ENCODE measurements around the gene ZBTB46. TPM values are rescaled to one million over a fixed set of nuclear protein-coding genes. Genes with fewer than 3 reads are reported as not detected.

ZBTB46 gene
- total RNA-seq, 1 donor from 2014 or later = 0.53 TPM

- H3K36me3 ChIP-seq (ENCODE audit: control insufficient read depth, insufficient read depth, low read length) = peaks cover 11% of the 10 kb centered on the region
- TF ChIP-seq, protein P1, sequence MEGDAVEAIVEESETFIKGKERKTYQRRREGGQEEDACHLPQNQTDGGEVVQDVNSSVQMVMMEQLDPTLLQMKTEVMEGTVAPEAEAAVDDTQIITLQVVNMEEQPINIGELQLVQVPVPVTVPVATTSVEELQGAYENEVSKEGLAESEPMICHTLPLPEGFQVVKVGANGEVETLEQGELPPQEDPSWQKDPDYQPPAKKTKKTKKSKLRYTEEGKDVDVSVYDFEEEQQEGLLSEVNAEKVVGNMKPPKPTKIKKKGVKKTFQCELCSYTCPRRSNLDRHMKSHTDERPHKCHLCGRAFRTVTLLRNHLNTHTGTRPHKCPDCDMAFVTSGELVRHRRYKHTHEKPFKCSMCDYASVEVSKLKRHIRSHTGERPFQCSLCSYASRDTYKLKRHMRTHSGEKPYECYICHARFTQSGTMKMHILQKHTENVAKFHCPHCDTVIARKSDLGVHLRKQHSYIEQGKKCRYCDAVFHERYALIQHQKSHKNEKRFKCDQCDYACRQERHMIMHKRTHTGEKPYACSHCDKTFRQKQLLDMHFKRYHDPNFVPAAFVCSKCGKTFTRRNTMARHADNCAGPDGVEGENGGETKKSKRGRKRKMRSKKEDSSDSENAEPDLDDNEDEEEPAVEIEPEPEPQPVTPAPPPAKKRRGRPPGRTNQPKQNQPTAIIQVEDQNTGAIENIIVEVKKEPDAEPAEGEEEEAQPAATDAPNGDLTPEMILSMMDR (IDR thresholded peaks at IDR 0.05; ENCODE audit: insufficient read depth, low read length, severe bottlenecking) = peak; percentile 23
- FAIRE-seq (no peak), DNase-seq (ENCODE audit: low read depth) (no peak)
- H3K27me3 ChIP-seq (ENCODE audit: control insufficient read depth, insufficient read depth, low read length) = peaks cover 11% of the 10 kb centered on the region
- H3K4me3 ChIP-seq (ENCODE audit: low read depth, low read length) = no peak overlapping the region
Measured at GRCh38 chr20:63858393-63859165, 27.5 kb upstream of the ZBTB46 start.

- Histone ChIP-seq H3K36me3 (ENCODE audit: control insufficient read depth, insufficient read depth, low read length) (peaks cover 10% of the 10 kb centered on the region), H3K4me3 (ENCODE audit: low read depth, low read length) (no peak overlapping the region), H3K27me3 (ENCODE audit: control insufficient read depth, insufficient read depth, low read length) (peaks cover 11% of the 10 kb centered on the region)
- TF ChIP-seq, protein P1 (IDR thresholded peaks at IDR 0.05; ENCODE audit: insufficient read depth, low read length, severe bottlenecking) = no peak
- FAIRE-seq = no peak
- DNase-seq (ENCODE audit: low read depth) = no peak
Measured at GRCh38 chr20:63857764-63858392, 26.8 kb upstream of the ZBTB46 start.

DNA sequence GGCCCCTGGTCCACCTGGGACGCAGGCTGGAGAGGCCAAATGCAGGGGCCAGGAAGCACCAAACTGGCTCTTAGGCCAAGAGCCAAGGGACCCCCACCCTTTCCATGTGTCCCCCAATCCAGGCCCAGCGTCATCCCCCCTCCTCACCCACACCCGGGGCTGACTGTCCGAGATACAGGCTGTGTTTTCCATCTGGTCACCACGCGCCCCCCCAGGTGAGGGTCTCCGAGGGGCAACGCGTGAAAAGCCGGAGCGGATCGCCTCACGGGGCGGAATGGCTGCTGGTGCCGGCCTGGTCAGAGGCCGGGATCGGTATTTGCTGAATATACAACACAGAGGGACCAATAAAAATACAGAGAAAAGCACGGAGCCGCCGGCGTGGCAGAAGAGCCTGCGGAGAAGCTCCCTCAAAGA, 25.0 kb upstream of the ZBTB46 start:
- DNase-seq (ENCODE audit: low read depth) (no peak), FAIRE-seq (no peak)
- TF ChIP-seq, protein P1 (IDR thresholded peaks at IDR 0.05; ENCODE audit: insufficient read depth, low read length, severe bottlenecking) = no peak
- Histone ChIP-seq H3K36me3 (ENCODE audit: control insufficient read depth, insufficient read depth, low read length) (no peaks in the 10 kb centered on the region), H3K4me3 (ENCODE audit: low read depth, low read length) (no peak overlapping the region), H3K27me3 (ENCODE audit: control insufficient read depth, insufficient read depth, low read length) (peaks cover 11% of the 10 kb centered on the region)

DNA sequence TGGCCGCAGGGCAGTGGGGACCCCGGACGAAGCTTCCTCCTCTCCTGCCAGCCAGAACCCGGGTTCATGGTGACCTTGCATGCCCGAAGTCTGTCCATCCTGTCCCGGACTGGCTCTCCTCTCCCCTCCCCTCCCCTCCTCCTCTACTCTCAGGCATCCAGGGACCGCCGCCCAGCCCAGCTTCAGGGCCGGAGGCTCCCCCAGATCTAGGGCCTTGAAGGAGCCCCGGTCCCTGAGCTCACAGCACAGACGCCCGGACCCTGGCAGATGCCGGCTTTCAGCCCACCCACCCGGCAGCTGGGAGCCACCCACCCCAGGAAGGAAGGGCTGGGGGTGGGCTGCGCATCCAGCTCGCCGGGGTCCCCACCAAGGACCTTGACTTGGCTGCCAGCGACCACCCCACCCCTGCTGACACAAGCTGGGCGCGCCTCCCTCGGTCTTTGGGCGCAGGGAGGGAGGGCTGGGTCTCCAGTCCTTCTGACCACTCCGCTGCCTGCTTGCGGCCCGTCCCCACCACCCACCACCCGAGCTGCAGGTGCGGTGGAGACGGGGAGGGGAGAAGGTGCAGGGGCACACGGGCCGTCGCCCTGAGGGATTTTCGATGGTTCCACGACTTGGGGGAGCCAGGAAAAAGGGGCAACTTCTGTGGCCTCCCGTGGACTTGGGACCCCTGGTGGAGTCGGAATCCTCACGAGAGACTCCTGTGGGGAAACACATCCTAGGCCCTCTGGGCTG, 24.5 kb upstream of the ZBTB46 start:
- DNase-seq (ENCODE audit: low read depth) = no peak
- no peak overlapping the region for H3K4me3 ChIP-seq (ENCODE audit: low read depth, low read length)

GRCh38 chr20:63854766-63855362, 23.8 kb upstream of the ZBTB46 start:
- no peaks in the 10 kb centered on the region for H3K36me3 ChIP-seq (ENCODE audit: control insufficient read depth, insufficient read depth, low read length)
- H3K4me3 ChIP-seq (ENCODE audit: low read depth, low read length) = no peak overlapping the region
- DNase-seq (ENCODE audit: low read depth) (no peak), FAIRE-seq (no peak)
- TF ChIP-seq, protein P1 (IDR thresholded peaks at IDR 0.05; ENCODE audit: insufficient read depth, low read length, severe bottlenecking) = no peak
- peaks cover 11% of the 10 kb centered on the region for H3K27me3 ChIP-seq (ENCODE audit: control insufficient read depth, insufficient read depth, low read length)

More for the DNA sequence above, 24.5 kb upstream of the ZBTB46 start:
- peaks cover 11% of the 10 kb centered on the region for H3K27me3 ChIP-seq (ENCODE audit: control insufficient read depth, insufficient read depth, low read length)
- no peaks in the 10 kb centered on the region for H3K36me3 ChIP-seq (ENCODE audit: control insufficient read depth, insufficient read depth, low read length)
- TF ChIP-seq, protein P1 (IDR thresholded peaks at IDR 0.05; ENCODE audit: insufficient read depth, low read length, severe bottlenecking) = no peak
- no peak for FAIRE-seq
